Heart left ventricle (tissue), 16 donors: ENCODE data around the gene TLE2. TPM values are rescaled to one million over a fixed set of nuclear protein-coding genes. Genes with fewer than 3 reads are reported as not detected.

Experiments
- ATAC-seq, 4 donors: fragments of 200-7000 bp; cut with Tn5 transposase; one replicate each; pipeline ENCODE4 v1.9.1; 2020 to 2022; ENCODE audit warnings: moderate library complexity in 4 of 4, mild to moderate bottlenecking in 3 of 4, moderate number of reproducible peaks in 1 of 4
- DNase-seq, 5 donors: peaks; one replicate each; pipeline ENCODE4 v3.0.0-alpha.2; 2020
- H3K27ac ChIP-seq, 12 donors: fragments of 200-600 bp; sonication (generic) in 4 of 12; one replicate each; pipeline versions ENCODE4 v1.5.0 to v1.8.0; 2016 to 2022; ENCODE audit warnings: mild to moderate bottlenecking in 2 of 12
- H3K27me3 ChIP-seq, 9 donors: fragments of 200-600 bp; sonication (generic) in 2 of 9; one replicate each; pipeline versions ENCODE4 v1.5.1 to v1.8.0; 2016 to 2022; ENCODE audit warnings: mild to moderate bottlenecking in 3 of 9
- H3K36me3 ChIP-seq, 9 donors: fragments of 200-600 bp; sonication (generic) in 2 of 9; one replicate each; pipeline versions ENCODE4 v1.5.0 to v1.8.0; 2018 to 2022; ENCODE audit warnings: mild to moderate bottlenecking in 2 of 9
- H3K4me1 ChIP-seq, 12 donors: fragments of 200-600 bp; sonication (generic) in 4 of 12; one replicate each; pipeline versions ENCODE4 v1.5.0 to v1.8.0; 2016 to 2022; ENCODE audit warnings: mild to moderate bottlenecking in 3 of 12
- H3K4me3 ChIP-seq, 12 donors: fragments of 200-600 bp; sonication (generic) in 4 of 12; one replicate each; pipeline versions ENCODE4 v1.5.0 to v1.8.0; 2017 to 2022; ENCODE audit warnings: mild to moderate bottlenecking in 9 of 12, moderate library complexity in 4 of 12
- H3K9me3 ChIP-seq, 12 donors: fragments of 200-600 bp; sonication (generic) in 4 of 12; one replicate each; pipeline versions ENCODE4 v1.5.0 to v1.8.0; 2016 to 2022; ENCODE audit warnings: mild to moderate bottlenecking in 1 of 12
- CTCF ChIP-seq, 12 donors: fragments of 200-600 bp; sonication (generic) in 4 of 12; IDR thresholded peaks; one replicate each; pipeline versions ENCODE4 v1.5.0 to v1.8.0; 2018 to 2022; ENCODE audit warnings: antibody characterized with exemption in 12 of 12, mild to moderate bottlenecking in 5 of 12
- POLR2A ChIP-seq, 2 donors: fragments of 450-650 bp; IDR thresholded peaks; one replicate each; pipeline ENCODE4 v1.6.1; 2017; ENCODE audit warnings: antibody characterized with exemption in 2 of 2, mild to moderate bottlenecking in 2 of 2, moderate library complexity in 2 of 2
- WGBS, 4 donors: extraction: QIAGEN DNeasy Blood & Tissue Kit in 2 of 4; methylation state at CpG; one replicate each; pipeline versions ENCODE4 v1.1.5 to v1.1.7; 2013 to 2018; 5-methylcytosine and 5-hydroxymethylcytosine counted together
- intact Hi-C, 10 donors: fragments of 100-400 bp; cut with DNase I; formaldehyde crosslinking; loops; one replicate each; pipeline versions ENCODE4 v1.11.1 to v1.14.2; 2022
- polyA plus RNA-seq, 2 donors: library from polyadenylated mRNA; stranded (reverse); fragments of 200-250 nt; gene quantifications; one replicate each; pipeline ENCODE4 v1.2.3, GENCODE V29; 2013
- total RNA-seq, 9 donors: library from RNA; depleted of rRNA in 2 of 9; stranded (reverse); fragments of >200 nt in 2 of 9; fragmentation: NEBNext Ultra II Directional in 3 of 9; extraction: Animal tissue kit (Norgen Biotek cat#: 25700) in 3 of 9; gene quantifications; one replicate each; pipeline versions ENCODE4 v1.1.0 to v1.2.4, GENCODE V29; 2016 to 2023
- donor health status: ischemic (EF 13 %, LVEDD 7.1; RV severe dilation, severe dysfunction).
- donor health status: healthy with polysubstance abuse.
- donor health status: DM: no; HTN: yes; CAD: no.
- donor health status: DM: no; HTN: no; CAD: no.
- donor health status: ischemic (EF 25% LVEDD 6.9; RV normal size, moderate dysfunction).
- donor health status: ischemic (EF 25% LVEDD 5.7; RV mildly dilated, moderate dysfunction).
- donor health status: healthy.
- donor health status: DM: yes; HTN: yes; CAD: no.
- donor health status: ischemic (EF 35%, LVEDD 5.7; RV mildly dilated, moderate dysfunction).
- donor health status: nonischemic (EF 11% LVEDD 7.7; RV severe dilation, severe dysfunction).
- donor health status: DM: yes; HTN: yes; CAD: no.
- donor health status: PGD.
- donor health status: ischemic (EF 29% LVEDD 5.4; RV normal size, mild dysfunction).
- donor health status: nonischemic (EF 23%, LVEDD 6.1; RV moderate dilation, normal function).

The TLE2 gene
- total and polyA plus RNA-seq, 11 donors: 34.6 to 75.1 (median 40.5) TPM

- TF ChIP-seq POLR2A (IDR thresholded peaks at IDR 0.05) (no peak), CTCF (IDR thresholded peaks at IDR 0.05) (no peak)
- ATAC-seq: no peak
These were observed 24.6 kb downstream of the TLE2 start for GRCh38 chr19:3004522-3004921.

GRCh38 chr19:3003046-3003445 is 26.0 kb downstream of the TLE2 start:
- no peak overlapping the region for H3K4me3 ChIP-seq
- no peak overlapping the region for H3K27ac ChIP-seq
- no peak for ATAC-seq
- intact Hi-C loops: no loop called here
- no peaks in the 10 kb centered on the region for H3K27me3 ChIP-seq
- H3K4me1 ChIP-seq: no peaks in the 10 kb centered on the region
- WGBS, 4 donors: 90 to 94% (median 93%) methylated on average over 7 of the region's 7 CpGs
- peaks cover 0 to 76% (median 49%) of the 10 kb centered on the region in 9 donors for H3K36me3 ChIP-seq
- TF ChIP-seq CTCF (IDR thresholded peaks at IDR 0.05): no peak
- no peak for TF ChIP-seq POLR2A (IDR thresholded peaks at IDR 0.05)
- DNase-seq: no peak
- H3K9me3 ChIP-seq: no peaks in the 10 kb centered on the region

More at GRCh38 chr19:3004522-3004921, 24.6 kb downstream of the TLE2 start:
- WGBS, 4 donors: 81 to 97% (median 89%) methylated on average over 4 of the region's 4 CpGs
- Histone ChIP-seq H3K36me3 (peaks cover 0 to 78% (median 51%) of the 10 kb centered on the region in 9 donors), H3K27me3 (no peaks in the 10 kb centered on the region), H3K27ac (no peak overlapping the region), H3K4me1 (no peaks in the 10 kb centered on the region), H3K4me3 (no peak overlapping the region), H3K9me3 (no peaks in the 10 kb centered on the region)
- DNase-seq: no peak
- intact Hi-C loops: no loop called here

GRCh38 chr19:3001235-3001800 is 27.8 kb downstream of the TLE2 start:
- intact Hi-C loops: no loop called here
- DNase-seq (no peak), ATAC-seq (no peak)
- H3K4me3 ChIP-seq: no peak overlapping the region
- WGBS, 4 donors: 96 to 99% (median 97%) methylated on average over 6 of the region's 6 CpGs
- H3K4me1 ChIP-seq: no peaks in the 10 kb centered on the region
- H3K9me3 ChIP-seq: no peaks in the 10 kb centered on the region
- TF ChIP-seq CTCF (IDR thresholded peaks at IDR 0.05): no peak
- TF ChIP-seq POLR2A (IDR thresholded peaks at IDR 0.05): no peak
- no peaks in the 10 kb centered on the region for H3K27me3 ChIP-seq
- peaks cover 0 to 60% (median 35%) of the 10 kb centered on the region in 9 donors for H3K36me3 ChIP-seq
- no peak overlapping the region for H3K27ac ChIP-seq

GRCh38 chr19:2998642-2999041 is 30.4 kb downstream of the TLE2 start:
- Histone ChIP-seq H3K4me3 (no peak overlapping the region), H3K36me3 (peaks cover 0 to 45% (median 25%) of the 10 kb centered on the region in 9 donors), H3K4me1 (no peaks in the 10 kb centered on the region), H3K27ac (no peak overlapping the region), H3K27me3 (no peaks in the 10 kb centered on the region), H3K9me3 (no peaks in the 10 kb centered on the region)
- no peak for TF ChIP-seq CTCF (IDR thresholded peaks at IDR 0.05)
- no peak for TF ChIP-seq POLR2A (IDR thresholded peaks at IDR 0.05)
- DNase-seq (no peak), ATAC-seq (no peak)
- WGBS, 4 donors: 84 to 96% (median 94%) methylated on average over 11 of the region's 11 CpGs
- intact Hi-C loops: no loop called here
